GM12873 (cell line): ENCODE results near the gene KIF26A.

Source experiments
- TF ChIP-seq, protein P1 (sequence below): IDR thresholded peaks from 2 replicates; pipeline ENCODE4 v1.5.1; 2012; ENCODE audit warnings: low read depth, mild to moderate bottlenecking, moderate library complexity, low read length, control low read depth; ENCODE audit not compliant: insufficient read depth; ENCODE audit errors: missing control alignments

The KIF26A gene

DNA sequence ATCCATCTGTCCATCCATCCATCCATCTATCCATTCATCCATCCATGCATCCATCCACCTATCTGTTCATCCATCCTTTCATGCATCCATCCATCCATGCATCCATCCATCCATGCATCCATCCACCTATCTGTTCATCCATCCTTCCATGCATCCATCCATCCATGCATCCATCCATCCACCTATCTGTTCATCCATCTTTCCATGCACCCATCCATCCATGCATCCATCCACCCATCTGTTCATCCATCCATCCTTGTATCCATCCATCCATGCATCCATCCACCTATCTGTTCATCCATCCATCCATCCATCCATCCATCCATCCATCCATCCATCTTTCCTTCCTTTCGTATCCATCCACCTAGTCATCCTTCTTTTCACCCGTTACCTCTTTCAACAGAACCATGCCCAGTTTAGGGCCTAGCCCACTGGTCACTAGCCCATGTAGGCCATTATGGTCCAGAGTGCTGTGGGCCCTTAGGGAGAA, 66.3 kb downstream of the KIF26A start:
- TF ChIP-seq, protein P1, sequence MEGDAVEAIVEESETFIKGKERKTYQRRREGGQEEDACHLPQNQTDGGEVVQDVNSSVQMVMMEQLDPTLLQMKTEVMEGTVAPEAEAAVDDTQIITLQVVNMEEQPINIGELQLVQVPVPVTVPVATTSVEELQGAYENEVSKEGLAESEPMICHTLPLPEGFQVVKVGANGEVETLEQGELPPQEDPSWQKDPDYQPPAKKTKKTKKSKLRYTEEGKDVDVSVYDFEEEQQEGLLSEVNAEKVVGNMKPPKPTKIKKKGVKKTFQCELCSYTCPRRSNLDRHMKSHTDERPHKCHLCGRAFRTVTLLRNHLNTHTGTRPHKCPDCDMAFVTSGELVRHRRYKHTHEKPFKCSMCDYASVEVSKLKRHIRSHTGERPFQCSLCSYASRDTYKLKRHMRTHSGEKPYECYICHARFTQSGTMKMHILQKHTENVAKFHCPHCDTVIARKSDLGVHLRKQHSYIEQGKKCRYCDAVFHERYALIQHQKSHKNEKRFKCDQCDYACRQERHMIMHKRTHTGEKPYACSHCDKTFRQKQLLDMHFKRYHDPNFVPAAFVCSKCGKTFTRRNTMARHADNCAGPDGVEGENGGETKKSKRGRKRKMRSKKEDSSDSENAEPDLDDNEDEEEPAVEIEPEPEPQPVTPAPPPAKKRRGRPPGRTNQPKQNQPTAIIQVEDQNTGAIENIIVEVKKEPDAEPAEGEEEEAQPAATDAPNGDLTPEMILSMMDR: no peak

DNA sequence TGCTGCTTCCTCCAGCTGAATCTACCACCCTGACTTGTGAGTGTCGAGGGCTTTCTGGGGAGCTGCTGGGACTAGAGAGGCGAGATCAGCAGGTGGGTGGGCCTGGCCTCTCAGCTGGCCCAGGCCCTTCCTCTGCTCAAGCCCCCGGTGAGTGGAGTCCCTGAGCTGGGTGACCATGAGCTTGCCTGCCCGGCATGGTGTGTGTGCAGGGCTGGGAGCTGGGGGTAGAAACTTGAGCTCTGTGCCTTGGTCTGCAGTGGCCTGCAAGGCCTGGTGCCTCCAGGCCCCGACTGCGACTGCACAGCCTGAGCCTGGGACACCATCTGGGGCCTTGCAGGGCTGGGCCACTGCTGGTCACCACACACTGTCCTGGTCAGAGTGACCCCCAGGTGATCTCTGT, 67.4 kb downstream of the KIF26A start:
- TF ChIP-seq, protein P1: no peak

DNA sequence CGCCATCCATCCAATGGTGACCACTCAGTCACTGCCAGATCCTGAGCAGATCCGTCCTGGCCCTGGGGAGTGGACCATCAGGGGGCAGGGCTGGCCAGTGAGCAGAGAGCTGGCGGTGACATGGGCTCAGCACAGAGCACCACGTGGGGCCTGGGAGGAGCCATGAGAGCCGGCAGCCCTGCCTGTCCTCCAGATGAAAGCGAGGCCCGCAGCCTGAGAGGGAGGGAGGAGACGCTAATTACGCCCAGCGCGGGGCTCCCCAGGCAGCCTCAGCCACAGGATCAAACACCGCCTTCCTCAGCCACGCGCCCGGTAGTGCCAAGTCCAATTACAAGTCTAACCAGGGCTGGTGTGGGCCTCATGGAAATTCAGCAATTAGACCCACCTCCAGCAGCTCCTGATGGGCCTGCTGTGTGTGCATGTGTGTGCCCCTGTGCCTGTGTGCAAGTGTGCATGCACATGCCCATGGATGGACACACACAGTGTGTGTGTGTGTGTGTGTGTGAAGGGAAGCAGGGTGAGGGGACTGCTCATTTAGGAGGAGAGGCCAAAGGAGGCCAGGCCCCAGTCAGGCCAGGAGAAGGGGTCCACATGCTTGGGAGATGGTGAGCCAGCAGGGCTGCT, 68.0 kb downstream of the KIF26A start:
- TF ChIP-seq, protein P1: no peak

DNA sequence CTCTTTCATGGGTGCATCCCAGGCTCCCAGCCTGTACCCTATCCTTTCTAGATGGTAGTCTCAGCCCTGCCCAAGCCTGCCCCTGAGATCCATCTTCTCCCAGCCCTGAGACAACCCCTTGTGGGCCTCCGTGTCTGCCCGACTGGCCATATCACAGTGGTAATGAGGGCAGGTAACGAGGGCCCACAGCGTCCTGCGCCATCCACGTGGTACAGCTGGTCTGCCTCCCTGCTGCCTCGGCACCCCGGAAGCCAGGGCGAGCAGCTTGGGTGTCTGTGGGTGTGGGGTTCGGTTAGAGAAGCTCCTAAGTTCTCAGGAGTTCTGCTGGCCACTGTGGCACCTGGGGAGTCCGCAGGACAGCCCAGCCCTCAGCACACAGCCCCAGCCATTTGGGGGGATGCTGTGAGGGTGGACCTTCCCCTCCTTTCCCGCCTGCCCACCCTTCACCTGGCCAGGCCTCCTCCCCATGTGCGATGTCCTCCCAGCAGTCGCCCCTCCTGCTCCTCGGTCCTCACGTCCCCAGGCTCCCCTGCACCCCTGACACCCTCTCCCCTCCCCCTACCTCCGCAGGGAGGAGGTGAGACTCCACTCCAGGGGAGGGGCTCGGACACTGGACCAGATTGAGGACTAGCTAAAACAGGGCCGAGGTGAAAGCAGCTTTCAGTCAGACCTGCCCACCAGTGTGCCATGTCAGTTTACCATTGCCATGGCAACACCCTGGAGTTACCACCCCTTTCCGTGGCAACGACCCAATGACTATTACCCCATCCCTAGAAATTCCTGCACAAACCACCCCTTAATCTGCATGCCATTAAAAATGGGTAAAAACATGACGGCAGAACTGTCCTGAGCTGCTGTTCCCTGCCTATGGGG, 69.0 kb downstream of the KIF26A start:
- TF ChIP-seq, protein P1: no peak

DNA sequence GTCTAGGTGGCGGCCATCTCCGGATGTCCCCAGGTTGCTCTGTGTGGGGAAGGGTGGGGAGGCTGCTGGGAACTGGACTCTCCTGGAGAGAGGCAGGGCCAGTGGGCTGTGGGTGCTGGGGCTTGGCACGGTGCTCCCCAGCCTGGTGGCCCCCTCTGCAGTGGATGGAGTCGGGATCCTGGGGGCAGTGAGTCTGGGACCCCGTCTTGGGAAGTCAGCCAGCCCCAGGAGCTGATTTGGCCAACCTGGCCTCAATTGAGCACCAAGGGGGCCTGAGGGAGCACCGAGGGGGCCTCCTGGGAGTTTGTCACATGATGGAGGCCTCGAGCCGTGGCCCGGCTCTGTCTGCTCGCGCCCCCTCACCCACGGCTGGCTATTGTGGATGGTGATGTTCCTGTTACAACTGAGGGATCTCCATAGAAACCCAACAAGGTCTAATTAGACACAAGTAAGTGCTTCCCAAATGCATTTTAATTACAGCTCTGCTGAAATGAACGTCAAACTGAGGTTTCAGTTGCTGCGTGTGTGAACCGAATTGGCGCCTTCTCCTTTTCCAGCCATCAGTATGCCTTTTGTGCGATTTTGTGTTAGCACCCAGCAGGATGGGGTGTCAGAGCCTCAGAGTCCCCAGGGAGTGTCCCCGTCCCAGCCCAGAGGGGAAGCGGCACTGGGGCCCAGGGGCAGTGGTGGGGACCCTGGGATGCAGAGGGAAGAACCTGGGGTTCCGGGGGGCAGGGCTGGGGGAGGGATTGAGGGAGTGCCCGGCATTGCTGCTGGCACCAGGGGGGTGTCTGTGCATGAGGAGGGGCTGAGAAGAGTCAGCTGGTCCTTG, 71.8 kb downstream of the KIF26A start:
- TF ChIP-seq, protein P1: no peak

DNA sequence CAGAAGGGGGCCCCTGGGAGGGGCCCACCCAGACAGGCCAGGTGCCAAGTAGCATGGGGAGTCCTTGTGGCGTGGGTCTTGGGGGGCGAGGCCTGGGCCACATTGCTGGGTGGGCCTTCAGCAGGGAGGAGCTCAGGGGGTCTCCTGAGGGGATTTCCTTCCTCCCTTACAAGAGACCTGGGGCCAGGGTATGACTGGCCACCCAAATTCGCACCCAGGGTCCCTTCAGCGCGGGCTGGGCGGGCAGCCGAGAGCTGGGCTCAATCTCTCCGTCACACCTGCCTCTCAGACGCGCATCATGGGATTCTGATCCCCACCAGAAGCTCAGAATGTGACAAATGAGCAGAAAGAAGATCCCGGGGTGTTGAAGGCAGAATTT, 72.4 kb downstream of the KIF26A start:
- TF ChIP-seq, protein P1: no peak

DNA sequence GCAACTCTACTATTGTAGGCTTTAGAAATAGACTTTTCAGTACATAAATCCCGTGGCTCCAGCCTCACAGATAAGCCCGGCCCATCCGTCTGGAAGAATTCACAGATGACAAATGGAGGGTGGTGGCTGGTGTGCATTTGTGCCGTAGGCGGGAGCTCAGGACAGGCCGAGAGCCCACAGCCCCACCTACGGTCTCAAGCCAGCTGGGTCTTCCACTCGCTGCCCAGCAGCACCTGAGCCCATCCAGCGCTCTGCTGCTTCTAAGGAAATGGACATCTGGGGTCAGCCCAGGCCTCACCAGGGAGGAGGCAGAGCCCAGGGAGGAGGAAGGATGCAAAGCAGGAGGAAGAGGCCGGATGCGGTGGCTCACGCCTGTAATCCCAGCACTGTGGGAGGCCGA, 72.8 kb downstream of the KIF26A start:
- TF ChIP-seq, protein P1: no peak
